Right forelimb (tissue), 1 donor: ENCODE measurements around the gene SPIRE2.

ENCODE experiments used
- DNase-seq: peaks from one replicate; pipeline ENCODE4 v3.0.0-alpha.2; 2018

The SPIRE2 gene

GRCh38 chr16:89918453-89919347, 90.4 kb downstream of the SPIRE2 start, which contains the start of gene MC1R:
TSS of gene MC1R (plus strand) at chr16:89918862. CDS start at chr16:89919259, 397 bp downstream.
- DNase-seq: peak; percentile 72

- no peak for DNase-seq
Measured at GRCh38 chr16:89919535-89920406, 91.5 kb downstream of the SPIRE2 start.

- DNase-seq: no peak
Measured at GRCh38 chr16:89920723-89921122, 92.4 kb downstream of the SPIRE2 start.
